ENCODE data around the gene BTBD9. TPM values are rescaled to one million over a fixed set of nuclear protein-coding genes. Genes with fewer than 3 reads are reported as not detected.
A peak's percentile ranks its signal among the peaks of the same experiment; 100 is the strongest.

Gene BTBD9
- total and polyA plus RNA-seq, 9 of the 15 experiments (the other 6 are each of a cell fraction or from before 2014, with no cell fraction given), result 0.08 to 1.6 (median 0.58) TPM

DNA sequence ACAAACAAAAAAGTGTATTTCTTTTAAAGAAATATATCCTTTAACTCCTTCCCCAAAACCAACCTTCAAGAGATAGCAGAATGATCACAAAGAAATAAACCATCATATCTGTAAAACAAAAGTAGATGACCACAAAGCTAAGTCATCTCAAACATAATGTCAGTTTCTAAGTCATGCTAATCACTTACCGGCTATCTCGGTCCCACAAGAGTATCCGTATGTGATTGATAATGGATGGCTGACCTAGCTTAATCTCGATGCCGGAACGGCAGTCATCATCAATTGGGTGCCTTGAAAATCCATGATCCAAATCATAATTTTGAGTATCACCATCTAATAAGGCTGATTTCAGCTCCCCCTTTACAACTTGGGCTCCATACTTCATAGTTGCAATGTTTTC is 59.7 kb downstream of the BTBD9 start (continued):
- TF ChIP-seq HNRNPUL1 (IDR thresholded peaks at IDR 0.05; ENCODE audit: low read length) (no peak), TEAD4 (IDR thresholded peaks at IDR 0.05; ENCODE audit: low read length) (peak; percentile 39; the same call in 1 of the 2 replicates), TEAD4 (CRISPR knock-in tag; IDR thresholded peaks at IDR 0.05; ENCODE audit: borderline replicate concordance) (no peak), ARID3B (CRISPR knock-in tag; IDR thresholded peaks at IDR 0.05; ENCODE audit: borderline replicate concordance) (no peak), CSDE1 (IDR thresholded peaks at IDR 0.05) (no peak), EP300 (IDR thresholded peaks at IDR 0.05; ENCODE audit: low read length) (peak; percentile 42; the same call in 1 of the 2 replicates), HDGF (IDR thresholded peaks at IDR 0.05) (no peak), MAFF (IDR thresholded peaks at IDR 0.05; ENCODE audit: low read length) (no peak), U2AF1 (optimal IDR thresholded peaks at IDR 0.05; ENCODE audit: low read depth, low read length) (no peak), SMARCA4 (IDR thresholded peaks at IDR 0.05) (0 out of 2 replicates have a peak, but pooled peaks have one; percentile 48), KDM1A (IDR thresholded peaks at IDR 0.05) (peak; percentile 80 to 85), ZBTB7A (IDR thresholded peaks at IDR 0.05; ENCODE audit: borderline replicate concordance, control insufficient read depth, low read depth, low read length) (no peak), ETV5 (CRISPR knock-in tag; IDR thresholded peaks at IDR 0.05; ENCODE audit: low read depth) (no peak), NR1H2 (CRISPR knock-in tag; IDR thresholded peaks at IDR 0.05) (no peak), ELK3 (CRISPR knock-in tag; IDR thresholded peaks at IDR 0.05) (no peak), HMBOX1 (IDR thresholded peaks at IDR 0.05) (peak; percentile 61; the same call in 1 of the 2 replicates), ZNF140 (CRISPR knock-in tag; IDR thresholded peaks at IDR 0.05) (no peak), DMBX1 (CRISPR knock-in tag; IDR thresholded peaks at IDR 0.05; ENCODE audit: borderline replicate concordance) (no peak), MXI1 (IDR thresholded peaks at IDR 0.05; ENCODE audit: low read depth, low read length) (no peak), MEF2D (tag; conservative IDR thresholded peaks at IDR 0.05; ENCODE audit: low read depth) (no peak), HDAC3 (IDR thresholded peaks at IDR 0.05; ENCODE audit: borderline replicate concordance, partially characterized antibody) (no peak), FIP1L1 (IDR thresholded peaks at IDR 0.05; ENCODE audit: low read depth, low read length, poor library complexity, severe bottlenecking) (no peak), MBD2 (IDR thresholded peaks at IDR 0.05; ENCODE audit: borderline replicate concordance, low read depth) (no peak), ATF2 (CRISPR knock-in tag; IDR thresholded peaks at IDR 0.05) (no peak)
- TF ChIP-seq, protein P1, sequence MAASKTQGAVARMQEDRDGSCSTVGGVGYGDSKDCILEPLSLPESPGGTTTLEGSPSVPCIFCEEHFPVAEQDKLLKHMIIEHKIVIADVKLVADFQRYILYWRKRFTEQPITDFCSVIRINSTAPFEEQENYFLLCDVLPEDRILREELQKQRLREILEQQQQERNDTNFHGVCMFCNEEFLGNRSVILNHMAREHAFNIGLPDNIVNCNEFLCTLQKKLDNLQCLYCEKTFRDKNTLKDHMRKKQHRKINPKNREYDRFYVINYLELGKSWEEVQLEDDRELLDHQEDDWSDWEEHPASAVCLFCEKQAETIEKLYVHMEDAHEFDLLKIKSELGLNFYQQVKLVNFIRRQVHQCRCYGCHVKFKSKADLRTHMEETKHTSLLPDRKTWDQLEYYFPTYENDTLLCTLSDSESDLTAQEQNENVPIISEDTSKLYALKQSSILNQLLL (CRISPR knock-in tag; IDR thresholded peaks at IDR 0.05; ENCODE audit: borderline replicate concordance), result no peak
